AG10803 (cell line): ENCODE results near the gene FNIP2.
A peak's percentile ranks its signal among the peaks of the same experiment; 100 is the strongest.
"Not testable (repeated sequence)": the region's sequence is repeated elsewhere in the genome, so short reads cannot be mapped to it uniquely, and the experiment has no call there.

Source experiments
- DNase-seq: peaks from one replicate; pipeline ENCODE4 v3.0.0; 2010; ENCODE audit warnings: low read depth
- H3K4me3 ChIP-seq: 2 replicates; pipeline ENCODE4 v1.5.1; 2011; ENCODE audit warnings: mild to moderate bottlenecking, low read length, control low read depth
- CTCF ChIP-seq: conservative IDR thresholded peaks from 2 replicates; pipeline ENCODE4 v1.5.1; 2011; ENCODE audit warnings: mild to moderate bottlenecking, low read length, control low read depth, inconsistent platforms

The FNIP2 gene

GRCh38 chr4:158940271-158940670, 171.4 kb downstream of the FNIP2 start:
- DNase-seq: peak; percentile 45
- TF ChIP-seq CTCF: no peak
- H3K4me3 ChIP-seq: no peak overlapping the region

- DNase-seq: no peak
- TF ChIP-seq CTCF: no peak
- no peak overlapping the region for H3K4me3 ChIP-seq
These were observed 172.5 kb downstream of the FNIP2 start for GRCh38 chr4:158941321-158941720.

GRCh38 chr4:158941895-158942294, 173.1 kb downstream of the FNIP2 start:
- no peak for DNase-seq
- no peak overlapping the region for H3K4me3 ChIP-seq
- no peak for TF ChIP-seq CTCF

GRCh38 chr4:158945529-158946108, 176.8 kb downstream of the FNIP2 start:
- DNase-seq: no peak
- H3K4me3 ChIP-seq: no peak overlapping the region
- no peak for TF ChIP-seq CTCF

GRCh38 chr4:158946825-158947224, 178.0 kb downstream of the FNIP2 start:
- no peak for TF ChIP-seq CTCF
- H3K4me3 ChIP-seq: no peak overlapping the region
- no peak for DNase-seq

- no peak for DNase-seq
- no peak for TF ChIP-seq CTCF
- H3K4me3 ChIP-seq: no peak overlapping the region
These were observed 179.2 kb downstream of the FNIP2 start for GRCh38 chr4:158948071-158948470.

- no peak for DNase-seq
- H3K4me3 ChIP-seq: no peak overlapping the region
- TF ChIP-seq CTCF: no peak
These were observed 180.3 kb downstream of the FNIP2 start for GRCh38 chr4:158949099-158949498.

GRCh38 chr4:158952221-158952774, 183.5 kb downstream of the FNIP2 start:
- DNase-seq, H3K4me3 ChIP-seq: not testable (repeated sequence)

- DNase-seq, H3K4me3 ChIP-seq: not testable (repeated sequence)
These were observed 187.5 kb downstream of the FNIP2 start for GRCh38 chr4:158956345-158956744.

GRCh38 chr4:158956918-158957317, 188.1 kb downstream of the FNIP2 start:
- DNase-seq: not testable (repeated sequence)

More at GRCh38 chr4:158956918-158957317, 188.1 kb downstream of the FNIP2 start:
- H3K4me3 ChIP-seq: not testable (repeated sequence)
